WERI-Rb-1 (cell line): ENCODE data around the gene ATP8B3.

Source experiments
- DNase-seq: peaks from one replicate; pipeline ENCODE4 v3.0.0-alpha.2; 2020
- H3K27ac ChIP-seq: fragments of 250-450 bp; sonication (Bioruptor Pico); 2 replicates; pipeline ENCODE4 v1.5.1; 2020; ENCODE audit warnings: mild to moderate bottlenecking, moderate library complexity
- H3K27me3 ChIP-seq: fragments of 250-450 bp; sonication (Bioruptor Pico); 2 replicates; pipeline ENCODE4 v1.5.1; 2021; ENCODE audit warnings: mild to moderate bottlenecking, low read depth, moderate library complexity; ENCODE audit not compliant: insufficient read depth, severe bottlenecking
- H3K36me3 ChIP-seq: fragments of 250-450 bp; sonication (Bioruptor Pico); 2 replicates; pipeline ENCODE4 v1.5.1; 2020; ENCODE audit warnings: mild to moderate bottlenecking, moderate library complexity
- H3K4me3 ChIP-seq: 2 replicates; pipeline ENCODE4 v1.5.1; 2011; ENCODE audit warnings: low read depth, mild to moderate bottlenecking, control low read depth, low read length
- H3K9me3 ChIP-seq: fragments of 250-450 bp; sonication (Bioruptor Pico); 2 replicates; pipeline ENCODE4 v1.5.1; 2021; ENCODE audit warnings: mild to moderate bottlenecking, moderate library complexity; ENCODE audit not compliant: severe bottlenecking
- CTCF ChIP-seq: IDR thresholded peaks from 2 replicates; pipeline ENCODE4 v1.5.1; 2011; ENCODE audit warnings: low read depth, mild to moderate bottlenecking, control low read depth, inconsistent platforms, low read length

Gene ATP8B3

DNA sequence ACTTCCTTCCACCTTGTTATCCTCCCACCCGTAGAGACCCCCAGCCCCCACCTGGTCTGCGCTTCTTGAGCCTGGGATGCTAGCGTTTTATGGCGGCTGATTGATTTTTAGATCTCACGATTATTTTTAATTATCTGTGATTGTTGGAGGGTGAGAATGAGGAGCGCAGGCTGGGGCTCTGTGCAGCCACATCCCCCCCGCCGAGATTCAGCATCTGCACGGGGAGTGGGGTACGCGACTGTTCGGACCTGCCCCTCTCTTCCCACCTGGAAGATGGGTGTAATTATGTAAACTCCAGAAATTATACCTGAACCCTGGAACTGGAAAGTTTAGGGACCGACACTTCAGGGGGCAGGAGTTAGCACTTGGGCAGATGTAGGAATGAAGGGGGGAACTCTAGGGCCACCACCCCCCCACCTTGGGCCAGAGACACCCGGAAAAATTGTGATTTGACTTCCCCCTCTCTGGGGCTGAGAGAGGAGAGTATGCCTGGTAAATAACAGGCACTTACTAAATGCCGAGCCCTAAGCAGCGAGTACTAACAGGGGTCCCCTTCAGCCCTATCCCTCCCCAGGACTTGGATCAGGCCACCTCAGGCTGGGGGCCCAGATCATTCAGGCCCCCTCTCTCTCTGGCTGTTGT lies 60.6 kb downstream of the ATP8B3 start:
- Histone ChIP-seq H3K36me3 (no peaks in the 10 kb centered on the region), H3K27me3 (peaks cover 87% of the 10 kb centered on the region), H3K4me3 (no peak overlapping the region), H3K9me3 (no peaks in the 10 kb centered on the region), H3K27ac (no peak overlapping the region)
- DNase-seq: no peak
- no peak for TF ChIP-seq CTCF

GRCh38 chr19:1750343-1751021 lies 61.6 kb downstream of the ATP8B3 start:
- no peaks in the 10 kb centered on the region for H3K36me3 ChIP-seq
- no peak overlapping the region for H3K27ac ChIP-seq
- DNase-seq: no peak
- H3K4me3 ChIP-seq: no peak overlapping the region
- H3K27me3 ChIP-seq: peaks cover 81% of the 10 kb centered on the region
- no peak for TF ChIP-seq CTCF
- H3K9me3 ChIP-seq: no peaks in the 10 kb centered on the region

DNA sequence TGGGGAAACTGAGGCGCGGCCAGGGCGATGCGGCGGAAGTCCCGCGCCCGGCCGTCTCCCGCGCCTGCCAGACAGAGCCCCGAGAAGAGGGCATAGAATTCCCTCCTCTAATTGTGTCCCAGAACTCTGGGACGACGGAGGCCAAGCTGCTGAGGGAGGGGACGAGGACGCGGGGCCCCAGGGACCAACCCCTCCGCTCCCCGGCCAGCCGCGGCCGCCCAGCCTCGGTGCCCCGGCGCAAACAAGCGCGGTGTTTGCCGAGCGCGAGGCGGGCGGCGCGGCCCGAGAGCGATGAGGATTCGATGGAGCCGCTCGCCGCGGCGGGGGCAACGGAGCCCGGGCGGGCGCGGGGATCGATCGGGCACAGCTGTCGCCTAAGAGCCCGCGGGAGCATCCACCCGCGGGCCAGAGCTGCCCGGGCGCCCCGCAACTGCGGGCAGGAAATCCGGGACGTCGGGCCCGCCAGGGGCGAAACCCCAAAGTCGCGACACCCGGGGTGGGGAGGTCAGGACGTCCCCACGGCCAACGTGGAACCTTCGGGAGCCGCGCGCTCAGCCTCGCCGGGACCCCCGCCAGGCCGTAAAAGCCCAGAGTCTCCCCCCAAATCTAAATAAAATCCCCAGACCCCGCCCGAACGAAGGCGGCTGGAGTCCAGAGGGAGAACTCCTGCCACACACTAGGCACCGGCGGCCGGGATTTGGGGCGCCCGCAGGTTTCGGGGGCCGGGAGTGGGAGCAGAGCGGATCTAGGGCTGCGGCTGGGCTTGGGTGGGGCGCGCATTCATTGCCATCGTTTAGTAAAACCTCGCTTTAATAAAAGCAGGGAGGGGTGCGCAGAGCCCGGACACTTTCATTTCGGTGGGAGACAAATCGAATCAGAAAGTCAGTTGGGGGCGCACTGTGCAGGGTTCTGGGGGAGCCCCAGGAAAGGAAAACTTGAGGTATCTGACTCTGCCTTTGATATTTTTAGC lies 62.4 kb downstream of the ATP8B3 start:
- H3K9me3 ChIP-seq: no peaks in the 10 kb centered on the region
- peak; percentile 43 for DNase-seq
- peaks cover 81% of the 10 kb centered on the region for H3K27me3 ChIP-seq
- H3K27ac ChIP-seq: no peak overlapping the region
- H3K4me3 ChIP-seq: no peak overlapping the region
- TF ChIP-seq CTCF: no peak
- H3K36me3 ChIP-seq: no peaks in the 10 kb centered on the region

- Histone ChIP-seq H3K36me3 (no peaks in the 10 kb centered on the region), H3K27ac (no peak overlapping the region), H3K9me3 (no peaks in the 10 kb centered on the region), H3K4me3 (no peak overlapping the region), H3K27me3 (peaks cover 83% of the 10 kb centered on the region)
- no peak for DNase-seq
- TF ChIP-seq CTCF: no peak
Measured at GRCh38 chr19:1748873-1749341, 63.2 kb downstream of the ATP8B3 start.

GRCh38 chr19:1748115-1748872 lies 63.8 kb downstream of the ATP8B3 start:
- Histone ChIP-seq H3K4me3 (no peak overlapping the region), H3K27me3 (peaks cover 85% of the 10 kb centered on the region), H3K9me3 (no peaks in the 10 kb centered on the region), H3K27ac (no peak overlapping the region), H3K36me3 (no peaks in the 10 kb centered on the region)
- TF ChIP-seq CTCF: no peak
- no peak for DNase-seq
